ENCODE measurements around the gene RAPGEF1. TPM values are rescaled to one million over a fixed set of nuclear protein-coding genes. Genes with fewer than 3 reads are reported as not detected.

The RAPGEF1 gene
- total and polyA plus RNA-seq, 2 of the 13 experiments (the other 11 are each of a cell fraction or from before 2014, with no cell fraction given) = 21.2 to 38.9 TPM

DNA sequence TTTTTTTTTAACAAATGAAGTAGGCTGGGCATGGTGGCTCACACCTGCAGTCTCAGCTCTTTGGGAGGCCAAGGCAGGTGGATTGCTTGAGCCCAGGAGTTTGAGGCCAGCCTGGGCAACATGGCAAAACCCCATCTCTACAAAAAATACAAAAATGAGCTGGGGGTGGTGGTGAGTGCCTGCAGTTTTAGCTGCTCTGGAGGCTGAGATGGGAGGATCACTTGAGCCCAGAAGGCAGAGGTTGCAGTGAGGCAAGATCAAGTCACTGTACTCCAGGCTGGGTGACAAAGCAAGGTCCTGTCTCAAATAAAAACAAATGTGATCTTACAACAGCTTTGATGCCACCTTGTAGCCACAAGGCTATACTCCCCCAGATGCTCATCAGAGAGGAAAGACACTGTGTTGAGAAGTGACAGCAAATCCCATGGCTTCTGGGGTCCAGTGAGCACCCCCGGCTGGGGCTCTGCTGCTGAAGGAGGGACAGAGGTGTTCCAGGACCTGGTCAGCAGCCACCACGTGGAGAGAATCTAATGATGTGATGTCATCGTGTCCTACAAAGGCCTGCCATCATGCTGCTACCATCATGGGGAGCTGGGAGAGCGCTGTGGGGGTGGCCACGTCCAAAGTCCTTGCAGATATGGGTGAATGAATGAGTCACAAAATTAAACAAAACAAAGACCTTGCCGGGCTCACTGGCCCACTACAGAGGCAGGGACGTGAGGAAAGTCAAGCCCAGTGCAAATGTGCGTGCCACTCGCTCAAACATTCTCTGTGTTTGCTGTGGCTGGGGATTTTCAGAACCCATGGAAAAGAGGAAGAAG lies 133.9 kb downstream of the RAPGEF1 start (continued):
- TF ChIP-seq, protein P1, sequence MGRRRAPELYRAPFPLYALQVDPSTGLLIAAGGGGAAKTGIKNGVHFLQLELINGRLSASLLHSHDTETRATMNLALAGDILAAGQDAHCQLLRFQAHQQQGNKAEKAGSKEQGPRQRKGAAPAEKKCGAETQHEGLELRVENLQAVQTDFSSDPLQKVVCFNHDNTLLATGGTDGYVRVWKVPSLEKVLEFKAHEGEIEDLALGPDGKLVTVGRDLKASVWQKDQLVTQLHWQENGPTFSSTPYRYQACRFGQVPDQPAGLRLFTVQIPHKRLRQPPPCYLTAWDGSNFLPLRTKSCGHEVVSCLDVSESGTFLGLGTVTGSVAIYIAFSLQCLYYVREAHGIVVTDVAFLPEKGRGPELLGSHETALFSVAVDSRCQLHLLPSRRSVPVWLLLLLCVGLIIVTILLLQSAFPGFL (CRISPR knock-in tag; IDR thresholded peaks at IDR 0.05) = no peak
- TF ChIP-seq AGO2 (optimal IDR thresholded peaks at IDR 0.05; ENCODE audit: low read depth, low read length) = no peak
- TF ChIP-seq ZNF235 (CRISPR knock-in tag; IDR thresholded peaks at IDR 0.05; ENCODE audit: borderline replicate concordance) = no peak
- TF ChIP-seq PHF21A (CRISPR knock-in tag; IDR thresholded peaks at IDR 0.05) = peak; percentile 91
- TF ChIP-seq, protein P2, sequence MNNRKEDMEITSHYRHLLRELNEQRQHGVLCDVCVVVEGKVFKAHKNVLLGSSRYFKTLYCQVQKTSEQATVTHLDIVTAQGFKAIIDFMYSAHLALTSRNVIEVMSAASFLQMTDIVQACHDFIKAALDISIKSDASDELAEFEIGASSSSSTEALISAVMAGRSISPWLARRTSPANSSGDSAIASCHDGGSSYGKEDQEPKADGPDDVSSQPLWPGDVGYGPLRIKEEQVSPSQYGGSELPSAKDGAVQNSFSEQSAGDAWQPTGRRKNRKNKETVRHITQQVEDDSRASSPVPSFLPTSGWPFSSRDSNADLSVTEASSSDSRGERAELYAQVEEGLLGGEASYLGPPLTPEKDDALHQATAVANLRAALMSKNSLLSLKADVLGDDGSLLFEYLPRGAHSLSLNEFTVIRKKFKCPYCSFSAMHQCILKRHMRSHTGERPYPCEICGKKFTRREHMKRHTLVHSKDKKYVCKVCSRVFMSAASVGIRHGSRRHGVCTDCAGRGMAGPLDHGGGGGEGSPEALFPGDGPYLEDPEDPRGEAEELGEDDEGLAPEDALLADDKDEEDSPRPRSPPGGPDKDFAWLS (CRISPR knock-in tag; IDR thresholded peaks at IDR 0.05; ENCODE audit: borderline replicate concordance) = no peak
- TF ChIP-seq SOX6 (IDR thresholded peaks at IDR 0.05) = no peak
- peak; percentile 93 for TF ChIP-seq SOX6 (CRISPR knock-in tag; IDR thresholded peaks at IDR 0.05)
- TF ChIP-seq SP4 (CRISPR knock-in tag; IDR thresholded peaks at IDR 0.05) = peak; percentile 26; the same call in 1 of the 2 replicates
- no peak for TF ChIP-seq SIX4 (CRISPR knock-in tag; IDR thresholded peaks at IDR 0.05)
- peak; percentile 91 for TF ChIP-seq PITX1 (CRISPR knock-in tag; IDR thresholded peaks at IDR 0.05)
- TF ChIP-seq PCBP2 (optimal IDR thresholded peaks at IDR 0.05; ENCODE audit: low read depth, low read length, poor library complexity, severe bottlenecking) = no peak
- TF ChIP-seq ZNF460 (CRISPR knock-in tag; IDR thresholded peaks at IDR 0.05; ENCODE audit: borderline replicate concordance) = no peak
- peak; percentile 90 for TF ChIP-seq GATAD2A (CRISPR knock-in tag; IDR thresholded peaks at IDR 0.05)
- TF ChIP-seq, protein P3, sequence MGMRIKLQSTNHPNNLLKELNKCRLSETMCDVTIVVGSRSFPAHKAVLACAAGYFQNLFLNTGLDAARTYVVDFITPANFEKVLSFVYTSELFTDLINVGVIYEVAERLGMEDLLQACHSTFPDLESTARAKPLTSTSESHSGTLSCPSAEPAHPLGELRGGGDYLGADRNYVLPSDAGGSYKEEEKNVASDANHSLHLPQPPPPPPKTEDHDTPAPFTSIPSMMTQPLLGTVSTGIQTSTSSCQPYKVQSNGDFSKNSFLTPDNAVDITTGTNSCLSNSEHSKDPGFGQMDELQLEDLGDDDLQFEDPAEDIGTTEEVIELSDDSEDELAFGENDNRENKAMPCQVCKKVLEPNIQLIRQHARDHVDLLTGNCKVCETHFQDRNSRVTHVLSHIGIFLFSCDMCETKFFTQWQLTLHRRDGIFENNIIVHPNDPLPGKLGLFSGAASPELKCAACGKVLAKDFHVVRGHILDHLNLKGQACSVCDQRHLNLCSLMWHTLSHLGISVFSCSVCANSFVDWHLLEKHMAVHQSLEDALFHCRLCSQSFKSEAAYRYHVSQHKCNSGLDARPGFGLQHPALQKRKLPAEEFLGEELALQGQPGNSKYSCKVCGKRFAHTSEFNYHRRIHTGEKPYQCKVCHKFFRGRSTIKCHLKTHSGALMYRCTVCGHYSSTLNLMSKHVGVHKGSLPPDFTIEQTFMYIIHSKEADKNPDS (CRISPR knock-in tag; IDR thresholded peaks at IDR 0.05) = no peak
- no peak for TF ChIP-seq TRIM24 (CRISPR knock-in tag; IDR thresholded peaks at IDR 0.05)
- TF ChIP-seq, protein P4, sequence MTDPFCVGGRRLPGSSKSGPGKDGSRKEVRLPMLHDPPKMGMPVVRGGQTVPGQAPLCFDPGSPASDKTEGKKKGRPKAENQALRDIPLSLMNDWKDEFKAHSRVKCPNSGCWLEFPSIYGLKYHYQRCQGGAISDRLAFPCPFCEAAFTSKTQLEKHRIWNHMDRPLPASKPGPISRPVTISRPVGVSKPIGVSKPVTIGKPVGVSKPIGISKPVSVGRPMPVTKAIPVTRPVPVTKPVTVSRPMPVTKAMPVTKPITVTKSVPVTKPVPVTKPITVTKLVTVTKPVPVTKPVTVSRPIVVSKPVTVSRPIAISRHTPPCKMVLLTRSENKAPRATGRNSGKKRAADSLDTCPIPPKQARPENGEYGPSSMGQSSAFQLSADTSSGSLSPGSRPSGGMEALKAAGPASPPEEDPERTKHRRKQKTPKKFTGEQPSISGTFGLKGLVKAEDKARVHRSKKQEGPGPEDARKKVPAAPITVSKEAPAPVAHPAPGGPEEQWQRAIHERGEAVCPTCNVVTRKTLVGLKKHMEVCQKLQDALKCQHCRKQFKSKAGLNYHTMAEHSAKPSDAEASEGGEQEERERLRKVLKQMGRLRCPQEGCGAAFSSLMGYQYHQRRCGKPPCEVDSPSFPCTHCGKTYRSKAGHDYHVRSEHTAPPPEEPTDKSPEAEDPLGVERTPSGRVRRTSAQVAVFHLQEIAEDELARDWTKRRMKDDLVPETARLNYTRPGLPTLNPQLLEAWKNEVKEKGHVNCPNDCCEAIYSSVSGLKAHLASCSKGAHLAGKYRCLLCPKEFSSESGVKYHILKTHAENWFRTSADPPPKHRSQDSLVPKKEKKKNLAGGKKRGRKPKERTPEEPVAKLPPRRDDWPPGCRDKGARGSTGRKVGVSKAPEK (CRISPR knock-in tag; IDR thresholded peaks at IDR 0.05; ENCODE audit: borderline replicate concordance) = no peak
- no peak for TF ChIP-seq ZNF468 (CRISPR knock-in tag; IDR thresholded peaks at IDR 0.05)
- no peak for TF ChIP-seq POLR2AphosphoS2 (IDR thresholded peaks at IDR 0.05; ENCODE audit: low read depth, low read length)
- peak; percentile 72 for TF ChIP-seq KAT8 (CRISPR knock-in tag; IDR thresholded peaks at IDR 0.05)
- TF ChIP-seq, protein P5, sequence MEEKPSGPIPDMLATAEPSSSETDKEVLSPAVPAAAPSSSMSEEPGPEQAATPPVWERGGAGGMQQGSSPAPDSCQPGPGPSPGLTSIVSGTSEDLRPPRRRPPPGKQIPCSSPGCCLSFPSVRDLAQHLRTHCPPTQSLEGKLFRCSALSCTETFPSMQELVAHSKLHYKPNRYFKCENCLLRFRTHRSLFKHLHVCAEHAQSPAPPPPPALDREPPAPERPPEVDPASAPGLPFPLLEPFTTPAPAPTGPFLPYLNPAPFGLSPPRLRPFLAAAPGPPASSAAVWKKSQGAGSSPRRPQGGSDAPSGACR (CRISPR knock-in tag; IDR thresholded peaks at IDR 0.05) = peak; percentile 84; the same call in 1 of the 2 replicates
- no peak for TF ChIP-seq ZNF253 (CRISPR knock-in tag; IDR thresholded peaks at IDR 0.05; ENCODE audit: borderline replicate concordance)
